ENCODE measurements around the gene PLXNA3.
"Not testable (repeated sequence)": the region's sequence is repeated elsewhere in the genome, so short reads cannot be mapped to it uniquely, and the experiment has no call there.

DNA sequence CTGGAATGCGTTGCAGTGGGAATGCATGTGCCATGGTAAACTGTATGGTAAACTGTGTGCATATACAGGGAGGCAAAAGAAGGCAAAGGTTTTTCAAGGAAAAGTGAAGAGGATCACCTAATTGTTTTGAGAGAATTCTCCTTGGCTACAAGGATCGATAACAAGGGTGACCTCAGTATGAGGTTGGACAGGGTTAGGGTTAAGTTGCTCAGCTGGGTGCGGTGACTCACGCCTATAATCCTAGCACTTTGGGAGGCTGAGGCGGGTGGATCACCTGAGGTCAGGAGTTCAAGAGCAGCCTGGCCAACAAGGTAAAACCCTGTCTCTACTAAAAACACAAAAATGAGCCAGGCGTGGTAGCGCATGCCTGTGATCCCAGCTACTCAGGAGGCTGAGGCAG lies 43.3 kb downstream of the PLXNA3 start:
- TF ChIP-seq POLR2AphosphoS5 (IDR thresholded peaks at IDR 0.05) = not testable (repeated sequence)
- TF ChIP-seq, protein P1, sequence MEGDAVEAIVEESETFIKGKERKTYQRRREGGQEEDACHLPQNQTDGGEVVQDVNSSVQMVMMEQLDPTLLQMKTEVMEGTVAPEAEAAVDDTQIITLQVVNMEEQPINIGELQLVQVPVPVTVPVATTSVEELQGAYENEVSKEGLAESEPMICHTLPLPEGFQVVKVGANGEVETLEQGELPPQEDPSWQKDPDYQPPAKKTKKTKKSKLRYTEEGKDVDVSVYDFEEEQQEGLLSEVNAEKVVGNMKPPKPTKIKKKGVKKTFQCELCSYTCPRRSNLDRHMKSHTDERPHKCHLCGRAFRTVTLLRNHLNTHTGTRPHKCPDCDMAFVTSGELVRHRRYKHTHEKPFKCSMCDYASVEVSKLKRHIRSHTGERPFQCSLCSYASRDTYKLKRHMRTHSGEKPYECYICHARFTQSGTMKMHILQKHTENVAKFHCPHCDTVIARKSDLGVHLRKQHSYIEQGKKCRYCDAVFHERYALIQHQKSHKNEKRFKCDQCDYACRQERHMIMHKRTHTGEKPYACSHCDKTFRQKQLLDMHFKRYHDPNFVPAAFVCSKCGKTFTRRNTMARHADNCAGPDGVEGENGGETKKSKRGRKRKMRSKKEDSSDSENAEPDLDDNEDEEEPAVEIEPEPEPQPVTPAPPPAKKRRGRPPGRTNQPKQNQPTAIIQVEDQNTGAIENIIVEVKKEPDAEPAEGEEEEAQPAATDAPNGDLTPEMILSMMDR (IDR thresholded peaks at IDR 0.05) = not testable (repeated sequence)

Data from suprapubic skin (tissue), 3 donors.